SH-SY5Y (cell line): ENCODE measurements around the gene UXS1.

Experiments used
- GATA2 ChIP-seq: IDR thresholded peaks from 2 replicates; pipeline ENCODE4 v1.6.1; 2011; ENCODE audit warnings: mild to moderate bottlenecking, low read depth, low read length
- GATA3 ChIP-seq: IDR thresholded peaks from 2 replicates; pipeline ENCODE4 v1.6.1; 2011; ENCODE audit warnings: low read depth, mild to moderate bottlenecking, low read length, moderate library complexity

DNA sequence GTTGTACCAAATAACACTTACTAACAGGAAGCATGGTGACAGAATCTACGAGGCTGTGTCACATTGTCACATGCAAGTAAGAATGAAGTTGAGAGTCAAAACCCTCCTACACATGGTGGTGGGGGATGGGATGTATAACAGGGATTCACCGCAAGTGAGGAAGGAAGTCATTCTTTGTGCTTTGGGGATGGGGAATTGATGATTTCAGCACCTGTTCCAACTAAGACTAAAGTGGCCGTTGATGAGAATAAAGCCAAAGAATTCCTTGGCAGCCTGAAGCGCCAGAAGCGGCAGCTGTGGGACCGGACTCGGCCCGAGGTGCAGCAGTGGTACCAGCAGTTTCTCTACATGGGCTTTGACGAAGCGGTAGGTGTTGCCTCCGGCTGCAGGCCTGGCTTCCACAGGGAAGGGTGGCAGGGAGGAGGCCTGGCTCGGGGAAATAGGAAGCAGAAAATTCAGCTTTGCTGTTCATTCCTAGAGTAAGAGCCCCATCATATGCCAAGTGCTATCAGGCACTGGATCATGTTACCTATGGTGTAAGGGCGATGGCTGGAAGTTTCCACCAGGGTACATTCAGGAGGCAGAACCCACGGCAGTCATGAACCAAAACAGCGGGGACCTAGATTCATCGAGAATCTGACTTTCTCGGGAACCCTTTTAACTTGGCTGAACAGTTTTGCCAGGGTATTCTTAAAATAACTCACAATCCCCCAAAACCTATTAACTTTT, 120.3 kb downstream of the UXS1 start:
- TF ChIP-seq GATA2 (no peak), GATA3 (no peak)
